Measurements from ENCODE around the gene MCF2L2.
"Not testable (repeated sequence)": the region's sequence is repeated elsewhere in the genome, so short reads cannot be mapped to it uniquely, and the experiment has no call there.

The MCF2L2 gene

GRCh38 chr3:183252973-183253527, 175.4 kb downstream of the MCF2L2 start, which contains the start of gene B3GNT5:
B3GNT5 (plus strand) TSS chr3:183253253; CDS start chr3:183269799, 16,546 bp downstream.
- in situ Hi-C loops (cut with MboI; ENCODE audit: low sequenced_read_pairs) = no loop called here

DNA sequence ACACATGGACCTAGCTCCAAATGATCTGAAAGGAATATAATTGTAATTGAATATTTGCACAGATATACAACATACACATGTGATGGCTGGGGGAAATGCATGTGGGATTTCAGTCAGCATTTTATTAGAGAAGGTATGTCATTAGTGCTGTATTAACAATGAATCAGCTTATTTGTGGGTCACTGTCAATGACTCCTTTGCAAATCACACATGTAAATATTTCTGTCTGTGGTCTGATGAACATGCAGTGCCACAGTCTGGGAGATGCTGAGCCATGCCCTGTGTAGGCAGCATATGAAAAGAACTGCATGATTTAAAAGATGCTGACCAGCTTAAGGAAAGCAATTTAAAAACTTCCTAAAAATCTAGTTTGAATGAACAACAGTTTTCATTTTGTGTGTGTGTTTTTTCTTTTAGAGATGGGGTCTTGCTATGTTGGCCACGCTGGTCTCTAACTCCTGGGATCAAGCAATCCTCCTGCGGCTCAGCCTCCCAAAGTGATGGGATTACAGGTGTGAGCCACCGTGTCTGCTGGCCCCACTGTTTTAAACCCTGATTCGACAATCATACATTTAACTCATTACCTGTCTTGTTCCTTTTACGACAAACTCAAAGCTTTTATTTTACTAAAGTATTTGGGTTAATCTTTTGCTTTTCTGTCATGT, 176.2 kb downstream of the MCF2L2 start:
- in situ Hi-C loops (cut with MboI; ENCODE audit: low sequenced_read_pairs) = no loop called here

GRCh38 chr3:183249006-183249718, 179.3 kb downstream of the MCF2L2 start:
- in situ Hi-C loops (cut with MboI; ENCODE audit: low sequenced_read_pairs) = no loop called here

DNA sequence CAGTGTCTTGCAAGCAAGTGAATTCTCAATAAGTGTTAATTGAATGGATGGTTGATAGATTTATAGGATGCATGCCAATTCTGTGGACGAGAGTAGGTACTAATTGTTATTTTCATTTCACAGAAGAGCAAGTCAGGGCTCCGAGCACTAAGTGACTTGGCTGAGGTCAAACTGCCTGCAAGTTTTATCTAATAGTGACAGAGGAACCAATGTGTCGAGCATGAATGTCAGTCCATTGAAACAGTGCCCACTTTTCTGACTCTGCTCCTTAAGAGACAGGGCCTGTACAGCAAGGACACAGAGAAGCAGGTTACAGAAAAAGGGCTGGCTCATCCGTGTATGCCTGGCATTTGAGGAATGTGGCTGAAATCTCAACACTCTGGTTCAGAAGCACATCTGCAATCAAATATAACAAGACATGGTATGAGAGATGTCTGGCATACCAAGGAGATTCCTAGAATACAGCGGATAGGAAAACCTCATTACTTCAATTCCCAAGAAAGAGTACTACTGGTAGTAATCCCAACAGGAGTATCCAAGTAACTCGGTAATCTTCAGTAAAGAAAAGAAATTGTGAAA, 181.3 kb downstream of the MCF2L2 start:
- in situ Hi-C loops (cut with MboI; ENCODE audit: low sequenced_read_pairs) = no loop called here

DNA sequence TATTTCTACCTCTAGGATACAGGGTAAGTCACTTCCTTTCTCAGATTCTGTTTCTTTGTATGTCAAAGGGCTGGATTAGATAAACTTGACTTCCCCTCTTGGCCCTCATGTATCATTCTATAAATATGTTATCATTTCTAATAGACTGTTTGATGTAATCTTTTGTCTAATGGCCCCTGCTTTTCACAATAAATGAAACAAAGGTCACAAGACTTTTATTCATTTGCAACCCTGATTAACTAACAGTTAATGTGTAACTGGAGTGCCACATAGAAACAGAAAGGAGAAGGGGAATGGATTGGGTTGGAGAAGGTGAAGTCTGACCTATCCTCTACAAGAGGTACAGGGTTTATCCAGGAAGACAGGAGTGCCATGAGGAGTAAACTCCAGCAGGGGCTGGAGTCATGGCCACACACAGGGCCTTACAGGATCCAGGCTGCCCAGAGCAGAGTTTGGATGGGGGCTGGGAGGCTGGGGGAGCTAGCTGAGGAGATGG, 183.4 kb downstream of the MCF2L2 start:
- in situ Hi-C loops (cut with MboI; ENCODE audit: low sequenced_read_pairs) = no loop called here

GRCh38 chr3:183244219-183244618, 184.2 kb downstream of the MCF2L2 start:
- in situ Hi-C loops (cut with MboI; ENCODE audit: low sequenced_read_pairs) = no loop called here

DNA sequence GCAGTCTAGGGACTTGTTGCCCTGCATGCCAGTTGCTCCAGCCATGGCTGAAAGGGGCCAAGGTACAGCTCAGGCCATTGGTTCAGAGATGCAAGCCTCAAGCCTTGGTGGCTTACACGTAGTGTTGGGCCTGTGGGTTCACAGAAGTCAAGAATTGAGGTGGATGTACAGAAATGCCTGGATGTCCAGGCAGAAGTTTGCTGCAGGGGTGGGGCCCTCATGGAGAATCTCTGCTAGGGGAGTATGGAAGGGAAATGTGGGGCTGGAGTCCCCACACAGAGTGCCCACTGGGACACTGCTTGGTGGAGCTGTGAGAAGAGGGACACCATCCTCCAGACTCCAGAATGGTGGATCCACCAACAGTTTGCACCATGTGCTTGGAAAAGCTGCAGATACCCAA, 186.0 kb downstream of the MCF2L2 start:
- in situ Hi-C loops (cut with MboI; ENCODE audit: low sequenced_read_pairs) = no loop called here

DNA sequence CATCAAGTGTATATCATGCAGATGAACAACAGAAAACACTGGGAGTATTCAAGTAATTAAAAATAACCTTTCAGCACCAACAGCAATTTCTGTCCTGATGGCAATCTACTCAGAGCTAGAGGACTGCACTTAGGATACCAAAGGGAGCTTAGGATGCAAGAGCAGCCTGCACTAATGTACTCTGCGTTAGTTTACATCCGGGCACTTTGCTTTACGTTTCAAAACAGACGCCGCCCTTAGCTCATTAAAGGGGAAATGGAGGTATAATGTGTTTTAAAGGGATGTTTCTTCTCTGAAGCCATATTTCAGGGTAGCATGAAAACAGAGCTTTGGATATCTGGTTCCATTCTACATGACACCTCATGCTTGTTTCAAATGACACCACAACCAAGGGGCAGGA, 189.4 kb downstream of the MCF2L2 start:
- in situ Hi-C loops (cut with MboI; ENCODE audit: low sequenced_read_pairs) = no loop called here

DNA sequence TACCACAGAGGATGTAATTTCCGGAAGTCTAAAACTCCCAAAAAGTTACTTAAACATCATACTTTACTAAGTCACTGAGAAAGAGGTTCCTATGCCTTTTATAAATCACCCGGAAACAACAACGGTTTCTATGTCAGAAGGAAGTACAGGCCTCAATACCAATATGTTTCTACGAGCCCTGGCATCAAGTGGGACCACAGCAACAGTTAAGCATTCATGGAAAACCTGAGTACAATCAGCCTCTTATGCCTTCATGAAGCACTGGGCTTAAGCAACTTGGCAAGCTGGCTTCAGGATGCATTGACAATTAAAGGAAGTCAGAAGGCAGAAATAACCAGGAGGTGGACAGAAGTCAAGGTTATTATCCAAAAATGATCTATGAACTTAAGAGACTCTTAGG, 194.5 kb downstream of the MCF2L2 start:
- in situ Hi-C loops (cut with MboI; ENCODE audit: low sequenced_read_pairs) = no loop called here

DNA sequence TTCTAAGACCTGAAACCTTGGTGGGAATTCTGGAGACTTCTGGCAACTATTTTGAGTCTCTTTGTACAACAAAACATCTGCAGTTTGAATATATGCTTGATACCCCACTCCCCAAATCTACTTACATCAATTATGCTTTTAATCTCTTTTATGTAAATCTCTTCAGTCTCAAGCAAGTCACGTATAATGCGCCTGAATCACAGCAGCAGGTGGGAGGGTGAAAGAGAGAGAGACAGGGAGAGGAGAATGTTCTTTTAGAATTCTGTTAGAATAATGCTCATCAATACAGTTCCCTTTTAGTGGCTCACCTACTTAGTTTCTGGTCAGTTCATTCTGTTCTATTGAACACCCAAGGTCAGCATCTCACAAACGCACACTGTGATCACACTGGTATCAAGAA, 197.6 kb downstream of the MCF2L2 start:
- in situ Hi-C loops (cut with MboI; ENCODE audit: low sequenced_read_pairs) = no loop called here

DNA sequence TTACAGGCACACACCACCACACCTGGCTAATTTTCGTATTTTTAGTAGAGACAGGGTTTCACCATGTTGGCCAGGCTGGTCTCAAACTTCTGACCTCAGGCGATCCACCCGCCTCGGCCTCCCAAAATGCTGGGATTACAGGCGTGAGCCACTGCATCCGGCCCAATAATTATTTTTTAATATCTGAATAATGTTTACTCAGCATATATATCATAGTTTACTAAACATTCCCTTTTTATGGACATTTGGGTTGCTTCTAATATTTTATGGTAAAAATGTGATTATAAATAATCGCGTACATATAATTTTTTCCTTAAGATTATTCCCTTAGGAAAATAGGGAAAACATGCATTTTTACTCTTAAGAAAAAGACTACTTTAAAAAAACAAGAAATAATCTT, 198.2 kb downstream of the MCF2L2 start:
- in situ Hi-C loops (cut with MboI; ENCODE audit: low sequenced_read_pairs) = not testable (repeated sequence)

DNA sequence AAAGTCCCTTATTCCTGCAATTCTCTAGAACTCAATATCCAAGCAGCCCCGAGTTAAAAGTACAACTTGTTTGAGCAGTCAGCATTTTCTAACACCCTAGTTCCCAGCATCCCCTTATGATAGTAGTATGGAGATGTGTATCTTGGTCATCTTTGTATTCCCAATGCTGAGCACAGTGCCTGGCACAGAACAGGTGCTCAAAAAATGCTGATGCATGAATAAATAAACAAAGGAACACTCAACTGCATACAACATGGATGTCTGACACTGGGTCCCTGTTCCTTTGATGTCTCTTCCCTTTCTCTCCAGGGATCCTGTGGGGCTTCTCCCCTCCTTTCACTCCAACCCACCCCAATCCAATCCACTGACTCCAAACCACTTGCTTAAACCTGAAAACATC, 199.2 kb downstream of the MCF2L2 start:
- in situ Hi-C loops (cut with MboI; ENCODE audit: low sequenced_read_pairs) = no loop called here

GRCh38 chr3:183227586-183227985, 200.8 kb downstream of the MCF2L2 start:
- in situ Hi-C loops (cut with MboI; ENCODE audit: low sequenced_read_pairs) = no loop called here

GRCh38 chr3:183226333-183226890, 202.0 kb downstream of the MCF2L2 start:
- in situ Hi-C loops (cut with MboI; ENCODE audit: low sequenced_read_pairs) = no loop called here

GRCh38 chr3:183224180-183224970, 204.0 kb downstream of the MCF2L2 start:
- in situ Hi-C loops (cut with MboI; ENCODE audit: low sequenced_read_pairs) = no loop called here

DNA sequence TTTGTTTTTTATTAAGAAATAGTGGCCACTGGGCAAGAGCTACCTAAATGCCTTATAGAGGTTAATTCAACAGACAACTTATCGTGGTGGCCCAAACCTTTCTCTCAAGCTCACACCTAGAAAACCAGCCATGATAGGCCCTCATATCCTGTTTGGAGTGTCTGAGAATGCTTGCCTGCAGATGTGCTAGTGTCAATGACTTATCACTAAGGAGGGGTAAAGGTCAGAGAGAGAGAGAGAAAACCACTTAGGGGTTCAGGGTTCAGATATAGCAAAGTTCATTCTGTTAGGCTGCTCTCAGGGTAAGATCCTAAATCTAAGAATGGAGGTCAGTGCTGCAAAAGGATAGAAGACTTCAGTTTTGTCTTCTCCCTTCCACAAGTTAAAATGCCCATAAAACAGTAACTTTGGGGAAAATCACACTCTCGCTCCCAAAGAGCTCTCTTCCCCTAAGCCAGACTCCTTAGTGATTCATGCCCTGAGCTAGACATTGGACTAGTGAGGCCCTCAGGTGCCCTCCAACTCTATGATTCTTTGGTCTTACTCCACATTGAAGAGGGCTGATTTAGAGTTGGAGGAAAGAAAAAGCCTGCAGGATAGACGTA, 205.7 kb downstream of the MCF2L2 start:
- in situ Hi-C loops (cut with MboI; ENCODE audit: low sequenced_read_pairs) = no loop called here

GRCh38 chr3:183220828-183221227, 207.6 kb downstream of the MCF2L2 start:
- in situ Hi-C loops (cut with MboI; ENCODE audit: low sequenced_read_pairs) = no loop called here

DNA sequence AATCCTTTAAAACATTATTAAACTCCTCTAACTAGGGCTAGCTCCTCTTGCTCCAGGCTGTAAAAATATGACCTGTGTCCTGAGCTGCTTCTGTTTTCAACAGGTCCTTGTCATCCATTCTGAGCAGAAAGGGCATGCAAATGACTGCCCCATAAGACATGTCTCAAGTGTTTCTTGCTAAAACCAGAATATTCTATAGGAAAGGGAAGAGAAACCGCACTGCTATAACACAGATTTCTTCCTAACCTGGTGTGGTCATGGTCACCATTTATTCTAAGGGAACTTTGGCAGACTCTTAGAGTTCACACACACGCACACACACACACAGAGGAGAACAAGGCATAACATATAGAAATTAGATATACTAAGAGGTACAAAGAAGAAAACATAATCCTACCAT, 209.6 kb downstream of the MCF2L2 start:
- in situ Hi-C loops (cut with MboI; ENCODE audit: low sequenced_read_pairs) = no loop called here

DNA sequence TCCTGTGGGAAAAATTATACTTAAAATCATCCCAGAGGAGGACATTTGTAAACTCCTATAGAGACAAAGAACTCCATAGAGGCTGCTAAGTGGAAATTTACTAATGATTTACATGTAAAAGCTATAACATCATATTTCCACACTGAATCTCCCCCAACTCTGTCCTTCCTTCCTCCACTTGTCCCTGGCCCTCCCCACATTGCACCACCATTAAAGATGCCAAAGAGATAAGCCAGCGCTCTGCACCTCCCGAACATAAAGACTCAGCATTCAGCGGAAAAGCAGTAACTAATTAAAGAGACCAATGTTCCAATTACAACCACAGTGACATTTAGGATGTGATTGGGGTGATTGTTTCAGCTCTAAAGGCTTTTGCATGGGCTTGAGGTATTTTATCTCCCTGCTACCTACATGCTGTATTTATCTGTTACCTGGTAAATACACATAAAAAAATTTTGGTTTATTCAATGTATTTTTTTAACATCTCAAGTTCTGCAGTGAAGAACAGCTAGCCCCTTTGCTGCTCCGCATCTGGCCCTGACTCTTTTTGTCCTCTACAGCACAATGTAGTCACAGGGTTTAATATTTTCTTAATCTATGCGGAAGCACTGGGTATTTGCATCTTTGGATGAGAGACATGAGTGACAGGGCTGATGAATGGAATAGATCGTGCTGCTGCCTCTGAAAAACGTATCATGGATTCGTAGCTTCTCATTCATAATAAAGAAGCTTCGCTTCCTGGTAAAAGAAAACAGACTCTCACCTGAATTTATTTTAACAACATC, 210.7 kb downstream of the MCF2L2 start:
- in situ Hi-C loops (cut with MboI; ENCODE audit: low sequenced_read_pairs) = no loop called here

Measured in HL-60/S4 treated with phorbol 12-myristate 13-acetate at 8.2 ng/mL for 4 days and 3 days (cell line).